Colonic mucosa (tissue), 4 donors: ENCODE results near the gene HNMT. TPM values are rescaled to one million over a fixed set of nuclear protein-coding genes. Genes with fewer than 3 reads are reported as not detected.
A peak's percentile ranks its signal among the peaks of the same experiment; 100 is the strongest.
"Not testable (repeated sequence)": the region's sequence is repeated elsewhere in the genome, so short reads cannot be mapped to it uniquely, and the experiment has no call there.

ENCODE experiments used
- DNase-seq: peaks from one replicate; pipeline ENCODE4 v3.0.0-alpha.2; 2020
- H3K27ac ChIP-seq: fragments of 200-600 bp; one replicate; pipeline ENCODE4 v1.8.0; 2021
- H3K27me3 ChIP-seq: fragments of 200-600 bp; one replicate; pipeline ENCODE4 v1.8.0; 2021
- H3K36me3 ChIP-seq: fragments of 200-600 bp; one replicate; pipeline ENCODE4 v1.8.0; 2021
- H3K4me1 ChIP-seq: fragments of 200-600 bp; one replicate; pipeline ENCODE4 v1.8.0; 2021; ENCODE audit warnings: mild to moderate bottlenecking
- H3K4me3 ChIP-seq: fragments of 200-600 bp; one replicate; pipeline ENCODE4 v1.8.0; 2021
- H3K9ac ChIP-seq, 2 donors: one replicate each; pipeline ENCODE4 v1.7.0; 2013; ENCODE audit warnings: control low read depth in 2 of 2, low read depth in 2 of 2, low read length in 2 of 2
- H3K9me3 ChIP-seq: fragments of 200-600 bp; one replicate; pipeline ENCODE4 v1.8.0; 2021
- CTCF ChIP-seq: fragments of 200-600 bp; IDR thresholded peaks from one replicate; pipeline ENCODE4 v1.8.0; 2022; ENCODE audit warnings: antibody characterized with exemption, mild to moderate bottlenecking
- intact Hi-C: fragments of 100-400 bp; cut with DNase I; formaldehyde crosslinking; loops from one replicate; pipeline ENCODE4 v1.14.1; 2022
- total RNA-seq, 2 donors: library from RNA; stranded (reverse); fragmentation: NEBNext Ultra II Directional in 1 of 2; extraction: Animal tissue kit (Norgen Biotek cat#: 25700) in 1 of 2; gene quantifications; one replicate each; pipeline ENCODE4 v1.2.1, GENCODE V29; 2021
- donor health status: healthy.
- donor health status: DM: no; HTN: no; CAD: no.
- donor health status: DM: no; HTN: no; CAD: no.

The HNMT gene
- total RNA-seq, 2 donors from 2014 or later = 62.2 to 82.1 TPM

- no peak for TF ChIP-seq CTCF
- Histone ChIP-seq H3K27me3 (no peaks in the 10 kb centered on the region), H3K9me3 (no peaks in the 10 kb centered on the region), H3K9ac (peak overlapping the region in 1 of 2 donors; percentile 46), H3K27ac (peak overlapping the region; percentile 16), H3K4me1 (no peaks in the 10 kb centered on the region), H3K36me3 (no peaks in the 10 kb centered on the region), H3K4me3 (no peak overlapping the region)
- intact Hi-C loops = no loop called here
- no peak for DNase-seq
These were observed 4.5 kb downstream of the HNMT start for GRCh38 chr2:137968477-137969417.

GRCh38 chr2:137969418-137969765 is 5.1 kb downstream of the HNMT start:
- no peak for DNase-seq
- Histone ChIP-seq H3K27ac (peak overlapping the region; percentile 16), H3K4me3 (no peak overlapping the region), H3K9me3 (no peaks in the 10 kb centered on the region), H3K36me3 (no peaks in the 10 kb centered on the region), H3K9ac (no peak overlapping the region), H3K4me1 (no peaks in the 10 kb centered on the region), H3K27me3 (no peaks in the 10 kb centered on the region)
- TF ChIP-seq CTCF = no peak
- intact Hi-C loops = no loop called here

DNA sequence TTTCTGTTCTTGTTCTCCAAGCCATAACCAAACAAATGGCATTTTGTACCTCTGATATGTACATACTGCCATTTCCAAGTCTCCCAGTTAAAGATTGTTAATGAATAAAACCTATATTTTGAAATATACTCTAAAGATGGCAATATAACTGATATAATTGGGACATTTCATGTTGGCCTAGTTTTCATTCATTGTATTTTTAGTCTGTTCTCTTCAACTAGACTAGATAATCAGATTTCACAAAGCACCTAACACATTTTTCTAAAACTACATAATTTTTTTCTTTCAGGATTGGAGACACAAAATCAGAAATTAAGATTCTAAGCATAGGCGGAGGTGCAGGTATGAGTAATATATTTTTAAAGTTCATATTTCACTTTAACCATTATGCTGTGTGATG is 5.6 kb downstream of the HNMT start:
- Histone ChIP-seq H3K27ac (peak overlapping the region; percentile 16), H3K4me1 (no peaks in the 10 kb centered on the region), H3K4me3 (no peak overlapping the region), H3K36me3 (no peaks in the 10 kb centered on the region), H3K9ac (no peak overlapping the region), H3K9me3 (no peaks in the 10 kb centered on the region), H3K27me3 (no peaks in the 10 kb centered on the region)
- DNase-seq = no peak
- intact Hi-C loops = no loop called here
- no peak for TF ChIP-seq CTCF

- H3K36me3 ChIP-seq, H3K9ac ChIP-seq, H3K27me3 ChIP-seq, H3K4me3 ChIP-seq, intact Hi-C loops, DNase-seq, H3K9me3 ChIP-seq, H3K27ac ChIP-seq, H3K4me1 ChIP-seq: not testable (repeated sequence)
These were observed 7.0 kb downstream of the HNMT start for GRCh38 chr2:137971259-137971658.

DNA sequence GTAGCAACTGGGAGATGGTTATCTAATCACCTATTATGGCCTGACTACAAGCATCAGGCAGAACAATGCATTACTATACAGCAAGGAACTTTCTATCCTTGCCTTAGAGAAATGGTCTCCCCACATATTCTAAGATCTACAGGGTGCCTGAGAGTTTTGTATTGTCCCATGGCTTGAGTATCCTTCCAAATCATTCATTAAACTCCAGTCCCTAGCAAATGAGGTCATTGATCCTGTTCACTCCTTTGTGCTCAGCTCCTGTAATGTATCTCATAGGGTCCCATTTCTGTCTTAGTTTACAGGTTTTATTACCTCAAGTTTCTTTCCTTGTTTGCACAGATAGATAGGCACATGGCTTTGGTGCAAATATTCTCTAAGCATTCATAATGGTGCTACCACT is 9.0 kb downstream of the HNMT start:
- DNase-seq = no peak
- no peak for TF ChIP-seq CTCF
- no peaks in the 10 kb centered on the region for H3K27me3 ChIP-seq
- no peak overlapping the region for H3K9ac ChIP-seq
- peak overlapping the region; percentile 52 for H3K27ac ChIP-seq
- intact Hi-C loops = no loop called here
- no peaks in the 10 kb centered on the region for H3K4me1 ChIP-seq
- H3K4me3 ChIP-seq = no peak overlapping the region
- H3K9me3 ChIP-seq = no peaks in the 10 kb centered on the region
- H3K36me3 ChIP-seq = no peaks in the 10 kb centered on the region
